Measurements from ENCODE around the gene SRPK2.
A peak's percentile ranks its signal among the peaks of the same experiment; 100 is the strongest.
"Not testable (repeated sequence)": the region's sequence is repeated elsewhere in the genome, so short reads cannot be mapped to it uniquely, and the experiment has no call there.

The SRPK2 gene

DNA sequence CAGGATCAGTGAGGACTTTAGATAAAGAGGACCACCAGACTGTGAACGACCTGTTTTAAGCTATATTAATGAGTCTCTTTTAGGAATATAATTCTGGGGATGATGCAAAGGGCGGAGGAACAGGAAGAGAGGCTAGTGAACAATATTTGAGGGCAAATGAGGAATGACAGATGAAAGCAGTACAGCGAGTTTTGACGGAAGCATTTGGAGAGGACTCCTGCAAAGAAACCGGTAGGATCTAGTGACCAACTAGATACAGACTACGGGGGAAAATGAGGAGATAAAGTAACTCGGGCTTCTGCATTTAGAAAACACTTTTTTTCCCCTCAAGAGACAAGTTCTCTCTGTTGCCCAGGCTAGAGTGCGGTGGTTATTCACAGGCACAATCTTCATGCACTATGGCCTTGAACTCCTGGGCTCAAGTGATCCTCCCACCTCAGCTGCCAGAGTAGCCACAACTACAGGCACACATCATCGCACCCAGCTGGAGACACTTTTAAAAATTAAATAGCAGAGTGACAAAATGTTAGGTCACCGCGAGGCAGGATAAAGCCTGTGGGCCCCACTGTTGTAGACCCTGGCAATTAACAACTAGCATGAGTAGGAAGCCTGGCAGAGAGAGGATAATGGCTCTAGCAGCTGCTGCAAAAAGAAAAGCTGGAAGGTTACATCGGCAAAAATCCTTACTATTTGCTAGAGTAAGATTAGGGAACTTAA lies 143.2 kb downstream of the SRPK2 start:
- DNase-seq (ENCODE audit: insufficient read length): no peak
- TF ChIP-seq POLR2AphosphoS5 (IDR thresholded peaks at IDR 0.05; ENCODE audit: low read depth, low read length) (no peak), POLR2A (IDR thresholded peaks at IDR 0.05; ENCODE audit: low read depth, low read length) (no peak), TAF1 (IDR thresholded peaks at IDR 0.05; ENCODE audit: borderline replicate concordance, low read depth, low read length) (no peak)
- FAIRE-seq: no peak

DNA sequence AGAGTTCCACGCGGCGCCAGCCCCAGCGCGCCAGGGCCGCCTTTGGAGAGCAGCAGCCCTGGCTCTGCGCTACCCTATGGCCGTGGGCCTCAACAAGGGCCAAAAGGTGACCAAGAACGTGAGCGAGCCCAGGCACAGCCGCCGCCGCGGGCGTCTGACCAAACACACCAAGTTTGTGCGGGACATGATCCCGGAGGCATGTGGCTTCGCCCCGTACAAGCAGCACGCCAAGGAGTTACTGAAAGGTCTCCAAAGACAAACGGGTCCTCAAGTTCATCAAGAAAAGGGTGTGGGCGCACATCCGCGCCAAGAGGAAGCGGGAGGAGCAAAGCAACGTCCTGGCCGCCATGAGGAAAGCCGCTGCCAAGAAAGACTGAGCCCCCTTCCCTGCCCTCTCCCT lies 144.1 kb downstream of the SRPK2 start:
- FAIRE-seq (no peak), DNase-seq (ENCODE audit: insufficient read length) (no peak)
- no peak for TF ChIP-seq POLR2AphosphoS5 (IDR thresholded peaks at IDR 0.05; ENCODE audit: low read depth, low read length)
- no peak for TF ChIP-seq TAF1 (IDR thresholded peaks at IDR 0.05; ENCODE audit: borderline replicate concordance, low read depth, low read length)
- TF ChIP-seq POLR2A (IDR thresholded peaks at IDR 0.05; ENCODE audit: low read depth, low read length): no peak

- no peak for TF ChIP-seq POLR2AphosphoS5 (IDR thresholded peaks at IDR 0.05; ENCODE audit: low read depth, low read length)
- no peak for TF ChIP-seq TAF1 (IDR thresholded peaks at IDR 0.05; ENCODE audit: borderline replicate concordance, low read depth, low read length)
- TF ChIP-seq POLR2A (IDR thresholded peaks at IDR 0.05; ENCODE audit: low read depth, low read length): no peak
- FAIRE-seq (no peak), DNase-seq (ENCODE audit: insufficient read length) (no peak)
Measured at GRCh38 chr7:105241198-105241597, 147.5 kb downstream of the SRPK2 start.

DNA sequence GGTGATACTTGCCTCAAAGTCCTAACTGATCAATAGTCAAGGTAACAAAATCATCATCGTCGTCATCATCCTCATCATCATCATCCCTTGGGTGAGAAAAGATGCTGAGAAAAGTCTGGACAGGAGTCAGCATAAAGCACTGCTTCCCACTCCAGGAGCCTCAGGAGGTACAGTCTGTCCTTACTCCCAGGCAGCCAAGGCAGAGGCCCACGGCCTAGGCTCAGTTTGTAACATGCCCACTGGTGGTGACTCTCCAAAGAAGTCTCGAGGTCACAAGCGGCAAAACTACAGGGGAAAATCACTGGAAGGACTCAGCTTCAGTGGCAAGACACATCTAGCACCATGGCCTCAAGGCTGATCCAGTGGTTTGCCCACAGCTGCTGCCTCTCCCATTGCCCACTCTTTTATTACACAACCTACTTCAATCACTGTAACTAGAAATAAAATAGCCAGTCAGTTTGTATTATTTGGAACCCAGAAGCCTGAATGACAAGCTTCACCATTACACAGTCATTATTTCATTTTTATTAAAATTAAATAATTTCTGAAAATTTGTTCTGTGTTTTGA lies 150.4 kb downstream of the SRPK2 start:
- TF ChIP-seq POLR2A (IDR thresholded peaks at IDR 0.05; ENCODE audit: low read depth, low read length) (no peak), TAF1 (IDR thresholded peaks at IDR 0.05; ENCODE audit: borderline replicate concordance, low read depth, low read length) (no peak), POLR2AphosphoS5 (IDR thresholded peaks at IDR 0.05; ENCODE audit: low read depth, low read length) (no peak)
- no peak for FAIRE-seq
- no peak for DNase-seq (ENCODE audit: insufficient read length)

GRCh38 chr7:105234886-105235285 lies 153.8 kb downstream of the SRPK2 start:
- no peak for DNase-seq (ENCODE audit: insufficient read length)
- TF ChIP-seq POLR2A (IDR thresholded peaks at IDR 0.05; ENCODE audit: low read depth, low read length): no peak
- TF ChIP-seq POLR2AphosphoS5 (IDR thresholded peaks at IDR 0.05; ENCODE audit: low read depth, low read length): no peak
- TF ChIP-seq TAF1 (IDR thresholded peaks at IDR 0.05; ENCODE audit: borderline replicate concordance, low read depth, low read length): no peak
- no peak for FAIRE-seq

DNA sequence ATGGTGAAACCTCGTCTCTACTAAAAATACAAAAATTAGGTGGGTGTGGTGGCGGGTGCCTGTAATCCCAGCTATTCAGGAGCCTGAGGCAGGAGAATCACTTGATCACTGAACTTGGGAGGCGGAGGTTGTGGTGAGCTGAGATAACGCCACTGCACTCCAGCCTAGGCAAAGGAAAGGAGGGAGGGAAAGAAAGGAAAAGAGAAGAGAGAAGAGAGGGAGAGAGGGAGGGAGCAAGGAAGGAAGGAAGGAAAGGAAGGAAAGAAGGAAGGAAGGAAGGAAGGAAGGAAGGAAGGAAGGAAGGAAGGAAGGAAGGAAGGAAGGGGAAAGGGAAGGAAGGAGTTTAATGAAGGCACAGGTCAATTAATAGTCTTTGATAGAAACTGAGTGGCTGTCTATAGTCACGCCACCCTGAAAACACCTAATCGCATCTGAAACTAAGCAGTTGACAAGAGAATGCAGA lies 155.9 kb downstream of the SRPK2 start:
- DNase-seq (ENCODE audit: insufficient read length); FAIRE-seq: not testable (repeated sequence)

- TF ChIP-seq TAF1 (IDR thresholded peaks at IDR 0.05; ENCODE audit: borderline replicate concordance, low read depth, low read length) (no peak), POLR2A (IDR thresholded peaks at IDR 0.05; ENCODE audit: low read depth, low read length) (no peak), POLR2AphosphoS5 (IDR thresholded peaks at IDR 0.05; ENCODE audit: low read depth, low read length) (no peak)
- FAIRE-seq (no peak), DNase-seq (ENCODE audit: insufficient read length) (no peak)
Measured at GRCh38 chr7:105230486-105230885, 158.2 kb downstream of the SRPK2 start.

DNA sequence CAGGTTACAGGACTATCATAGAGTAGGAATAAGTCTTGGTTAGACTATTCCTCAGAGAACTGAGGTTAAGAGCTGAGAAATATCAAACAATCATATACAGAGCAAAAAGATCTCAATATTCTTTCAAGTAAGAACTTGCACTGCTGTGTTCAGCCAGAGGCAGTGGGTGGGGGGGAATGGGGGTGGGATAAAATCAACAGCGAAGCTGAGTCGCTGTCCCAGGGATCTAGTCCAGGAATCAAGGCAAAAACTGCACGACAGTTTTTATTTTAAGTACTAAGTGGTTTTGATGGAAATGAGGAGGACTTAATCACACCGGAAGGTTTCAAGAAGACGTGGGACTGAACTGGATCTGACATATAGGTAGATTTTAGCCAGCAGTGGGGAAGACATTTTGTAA lies 159.1 kb downstream of the SRPK2 start:
- TF ChIP-seq POLR2AphosphoS5 (IDR thresholded peaks at IDR 0.05; ENCODE audit: low read depth, low read length): no peak
- TF ChIP-seq TAF1 (IDR thresholded peaks at IDR 0.05; ENCODE audit: borderline replicate concordance, low read depth, low read length): no peak
- no peak for TF ChIP-seq POLR2A (IDR thresholded peaks at IDR 0.05; ENCODE audit: low read depth, low read length)
- FAIRE-seq (no peak), DNase-seq (ENCODE audit: insufficient read length) (no peak)

GRCh38 chr7:105228555-105228954 lies 160.2 kb downstream of the SRPK2 start:
- FAIRE-seq (no peak), DNase-seq (ENCODE audit: insufficient read length) (no peak)
- no peak for TF ChIP-seq TAF1 (IDR thresholded peaks at IDR 0.05; ENCODE audit: borderline replicate concordance, low read depth, low read length)
- no peak for TF ChIP-seq POLR2AphosphoS5 (IDR thresholded peaks at IDR 0.05; ENCODE audit: low read depth, low read length)
- no peak for TF ChIP-seq POLR2A (IDR thresholded peaks at IDR 0.05; ENCODE audit: low read depth, low read length)

DNA sequence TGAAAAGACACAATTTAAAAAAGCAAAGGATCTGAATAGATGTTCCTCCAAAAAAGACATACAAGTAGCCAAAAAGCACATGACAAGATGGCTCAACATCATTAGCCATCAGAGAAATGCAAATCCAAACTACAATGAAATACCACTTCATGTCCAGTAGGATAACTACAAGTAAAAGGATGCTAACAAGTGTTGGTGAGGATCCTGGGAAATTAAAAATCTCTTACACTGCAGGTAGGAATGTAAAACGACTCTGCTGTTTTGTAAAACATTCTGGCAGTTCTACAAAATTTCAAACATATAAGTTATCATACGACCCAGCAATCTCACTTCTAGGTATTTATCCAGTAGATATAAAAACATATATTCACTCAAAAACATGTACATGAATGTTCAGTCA lies 161.3 kb downstream of the SRPK2 start:
- FAIRE-seq (no peak), DNase-seq (ENCODE audit: insufficient read length) (no peak)
- TF ChIP-seq POLR2AphosphoS5 (IDR thresholded peaks at IDR 0.05; ENCODE audit: low read depth, low read length): no peak
- no peak for TF ChIP-seq TAF1 (IDR thresholded peaks at IDR 0.05; ENCODE audit: borderline replicate concordance, low read depth, low read length)
- no peak for TF ChIP-seq POLR2A (IDR thresholded peaks at IDR 0.05; ENCODE audit: low read depth, low read length)

DNA sequence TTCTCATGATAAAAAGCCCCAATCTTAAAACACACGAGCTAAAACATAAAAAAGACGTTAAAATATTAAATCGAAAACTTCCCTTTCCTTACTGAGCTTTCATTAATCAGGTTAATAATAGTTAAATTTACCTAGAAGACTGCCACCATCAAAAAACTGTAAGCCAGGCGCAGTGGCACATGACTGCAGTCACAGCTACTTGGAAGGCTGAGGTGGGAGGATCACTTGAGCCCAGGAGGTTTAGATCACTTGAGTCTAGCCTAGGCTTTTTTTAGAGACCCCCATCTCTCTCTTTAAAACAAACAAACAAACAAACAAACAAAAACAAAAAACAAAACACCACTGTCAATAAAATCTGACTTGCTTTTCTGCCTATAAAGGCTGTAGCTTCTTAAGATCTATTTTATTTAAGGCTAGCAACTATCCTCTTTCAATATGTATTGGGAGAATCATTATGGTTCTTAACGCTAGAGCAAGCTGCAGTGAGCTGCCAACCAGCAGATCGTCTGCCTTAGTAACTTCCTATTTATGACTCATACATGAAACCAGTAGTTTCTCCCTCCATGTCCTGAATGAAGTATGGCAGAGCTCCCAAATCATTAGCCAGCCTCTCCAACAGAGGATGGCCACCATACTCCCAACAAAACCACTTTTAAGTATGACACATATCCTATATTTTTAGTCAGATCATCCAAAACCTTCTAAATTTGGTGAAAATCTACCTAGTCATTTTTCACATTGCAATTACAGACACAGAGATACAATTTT lies 163.7 kb downstream of the SRPK2 start:
- FAIRE-seq: peak; percentile 58
- TF ChIP-seq POLR2A (IDR thresholded peaks at IDR 0.05; ENCODE audit: low read depth, low read length) (no peak), TAF1 (IDR thresholded peaks at IDR 0.05; ENCODE audit: borderline replicate concordance, low read depth, low read length) (no peak), POLR2AphosphoS5 (IDR thresholded peaks at IDR 0.05; ENCODE audit: low read depth, low read length) (no peak)
- DNase-seq (ENCODE audit: insufficient read length): no peak

DNA sequence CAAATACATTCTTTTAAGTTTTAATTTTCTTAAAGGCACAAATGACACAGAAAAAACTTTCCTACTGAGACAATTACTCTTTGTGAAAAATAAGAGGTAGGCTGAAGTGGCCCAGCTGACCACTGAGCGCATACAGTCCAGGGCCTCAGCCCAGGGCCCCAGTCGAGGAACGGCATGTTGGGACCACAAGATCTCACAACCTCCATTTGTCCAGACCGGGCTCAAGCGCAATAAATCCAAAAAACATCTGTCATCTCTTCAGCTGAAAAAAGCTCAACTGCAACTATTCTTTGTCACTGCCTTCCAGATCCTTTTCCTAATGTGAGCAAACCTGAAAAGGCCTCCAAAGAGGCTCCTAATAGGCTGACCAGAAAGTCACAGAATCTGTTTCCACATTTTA lies 165.8 kb downstream of the SRPK2 start:
- no peak for TF ChIP-seq POLR2A (IDR thresholded peaks at IDR 0.05; ENCODE audit: low read depth, low read length)
- no peak for TF ChIP-seq POLR2AphosphoS5 (IDR thresholded peaks at IDR 0.05; ENCODE audit: low read depth, low read length)
- TF ChIP-seq TAF1 (IDR thresholded peaks at IDR 0.05; ENCODE audit: borderline replicate concordance, low read depth, low read length): no peak
- no peak for FAIRE-seq
- no peak for DNase-seq (ENCODE audit: insufficient read length)

All from GM12892 (cell line).